Stimulated activated CD4-positive, alpha-beta T cell treated with anti-CD3 and anti-CD28 coated beads, Interleukin-1b, Interleukin-23, amount 100 ng/mL, for 24 hours (primary cell): Measurements from ENCODE around the gene ALDH3B1.

Source experiments
- DNase-seq, 4 experiments: peaks; one replicate each; pipeline ENCODE4 v3.0.0-alpha.2; 2020; ENCODE audit warnings: low read depth in 4 of 4, low spot score in 1 of 4

Gene ALDH3B1

DNA sequence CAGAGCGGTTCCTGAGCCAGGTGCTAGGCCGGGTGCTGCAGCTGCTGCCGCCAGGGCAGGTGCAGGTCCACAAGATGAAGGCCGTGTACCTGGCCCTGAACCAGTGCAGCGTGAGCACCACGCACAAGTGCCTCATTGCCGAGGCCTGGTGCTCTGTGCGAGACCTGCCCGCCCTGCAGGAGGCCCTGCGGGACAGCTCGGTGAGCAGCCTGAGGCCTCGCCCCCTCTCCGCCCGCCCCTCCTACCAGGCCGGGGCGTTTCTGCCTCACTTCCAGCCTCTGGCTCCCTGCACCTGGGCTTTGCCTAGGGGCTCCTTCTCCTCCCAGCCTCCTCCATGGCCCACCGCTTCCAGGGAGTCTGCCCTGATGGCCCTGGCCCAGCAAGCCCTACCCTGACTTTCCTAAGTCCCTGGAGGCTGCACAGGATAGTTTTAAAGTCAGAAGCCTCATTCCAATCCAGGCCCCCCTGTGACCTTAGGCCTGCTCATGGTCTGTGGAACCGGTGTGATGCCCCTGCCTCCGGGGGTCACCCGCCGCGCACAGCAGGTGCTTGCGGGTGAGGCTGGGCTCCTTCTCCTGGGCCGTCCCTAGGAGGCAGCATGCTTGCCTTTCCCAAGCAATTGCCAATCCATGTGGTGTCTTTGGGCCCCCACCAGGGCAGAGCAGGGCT is 34.2 kb downstream of the ALDH3B1 start:
- no peak for DNase-seq

DNA sequence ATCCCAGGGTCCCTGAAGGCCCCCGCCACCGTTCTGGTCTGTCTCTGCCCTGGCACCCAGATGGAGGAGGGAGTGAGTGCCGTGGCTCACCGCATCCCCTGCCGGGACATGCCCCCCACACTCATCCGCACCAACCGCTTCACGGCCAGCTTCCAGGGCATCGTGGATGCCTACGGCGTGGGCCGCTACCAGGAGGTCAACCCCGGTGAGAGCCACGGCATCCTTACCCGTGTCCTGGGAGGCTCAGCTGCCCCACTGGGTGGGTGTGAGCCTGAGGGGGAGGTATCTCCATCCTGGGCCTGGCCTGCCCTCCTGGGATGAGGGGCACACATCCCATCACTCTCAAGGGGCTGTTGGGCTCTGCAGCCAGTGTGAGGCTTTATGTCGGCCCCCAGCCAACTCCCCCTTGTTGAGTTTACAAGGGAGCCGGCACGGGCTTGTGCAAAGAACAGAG is 34.8 kb downstream of the ALDH3B1 start:
- no peak for DNase-seq

DNA sequence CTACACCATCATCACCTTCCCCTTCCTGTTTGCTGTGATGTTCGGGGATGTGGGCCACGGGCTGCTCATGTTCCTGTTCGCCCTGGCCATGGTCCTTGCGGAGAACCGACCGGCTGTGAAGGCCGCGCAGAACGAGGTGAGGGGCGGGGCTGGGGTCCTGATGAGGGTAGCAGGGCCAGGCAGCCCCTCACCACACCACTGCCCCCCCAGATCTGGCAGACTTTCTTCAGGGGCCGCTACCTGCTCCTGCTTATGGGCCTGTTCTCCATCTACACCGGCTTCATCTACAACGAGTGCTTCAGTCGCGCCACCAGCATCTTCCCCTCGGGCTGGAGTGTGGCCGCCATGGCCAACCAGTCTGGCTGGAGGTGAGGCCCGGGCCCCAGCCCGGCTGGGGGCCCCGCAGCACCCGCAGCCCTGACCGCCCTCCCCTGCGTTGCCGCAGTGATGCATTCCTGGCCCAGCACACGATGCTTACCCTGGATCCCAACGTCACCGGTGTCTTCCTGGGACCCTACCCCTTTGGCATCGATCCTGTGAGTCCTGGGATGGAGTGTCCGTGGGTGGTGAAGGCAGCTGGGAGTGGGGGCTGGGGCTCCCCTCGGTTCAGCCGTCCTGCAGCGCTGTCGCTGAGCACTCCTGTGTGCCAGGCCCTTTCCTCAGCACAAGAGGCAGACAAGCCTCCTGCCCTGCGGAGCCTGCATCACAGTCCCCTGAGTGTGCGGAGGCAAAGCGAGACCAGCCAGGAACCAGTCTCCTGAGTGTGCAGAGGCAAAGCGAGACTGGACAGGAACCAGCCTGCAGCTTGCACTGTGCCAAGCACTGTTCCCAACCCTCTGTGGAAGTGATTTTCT is 37.5 kb downstream of the ALDH3B1 start:
- no peak for DNase-seq

DNA sequence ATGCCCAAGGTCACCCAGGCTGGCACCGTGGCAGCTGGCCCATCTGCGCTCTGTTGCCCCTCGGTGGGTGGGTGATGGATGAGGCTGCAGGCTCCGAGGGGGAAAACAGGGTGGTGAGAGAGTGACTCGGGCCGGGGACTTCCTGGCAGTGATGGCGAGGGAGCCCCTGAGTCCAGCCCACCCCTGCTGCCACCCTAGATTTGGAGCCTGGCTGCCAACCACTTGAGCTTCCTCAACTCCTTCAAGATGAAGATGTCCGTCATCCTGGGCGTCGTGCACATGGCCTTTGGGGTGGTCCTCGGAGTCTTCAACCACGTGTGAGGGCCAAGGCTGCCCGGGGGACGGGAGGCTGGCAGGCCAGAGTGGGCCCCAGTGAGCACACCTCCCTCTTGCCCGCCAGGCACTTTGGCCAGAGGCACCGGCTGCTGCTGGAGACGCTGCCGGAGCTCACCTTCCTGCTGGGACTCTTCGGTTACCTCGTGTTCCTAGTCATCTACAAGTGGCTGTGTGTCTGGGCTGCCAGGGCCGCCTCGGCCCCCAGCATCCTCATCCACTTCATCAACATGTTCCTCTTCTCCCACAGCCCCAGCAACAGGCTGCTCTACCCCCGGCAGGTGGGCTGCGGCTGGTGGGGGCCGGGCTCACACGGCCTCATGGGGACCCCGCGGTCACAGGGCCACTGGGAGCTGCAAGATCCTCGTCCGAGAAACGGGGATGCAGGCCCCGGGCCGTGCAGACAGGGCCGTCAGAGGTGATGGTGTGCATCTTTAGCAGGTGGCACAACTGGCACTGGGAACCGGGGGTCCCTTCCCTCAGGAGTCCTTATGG is 38.8 kb downstream of the ALDH3B1 start:
- no peak for DNase-seq

DNA sequence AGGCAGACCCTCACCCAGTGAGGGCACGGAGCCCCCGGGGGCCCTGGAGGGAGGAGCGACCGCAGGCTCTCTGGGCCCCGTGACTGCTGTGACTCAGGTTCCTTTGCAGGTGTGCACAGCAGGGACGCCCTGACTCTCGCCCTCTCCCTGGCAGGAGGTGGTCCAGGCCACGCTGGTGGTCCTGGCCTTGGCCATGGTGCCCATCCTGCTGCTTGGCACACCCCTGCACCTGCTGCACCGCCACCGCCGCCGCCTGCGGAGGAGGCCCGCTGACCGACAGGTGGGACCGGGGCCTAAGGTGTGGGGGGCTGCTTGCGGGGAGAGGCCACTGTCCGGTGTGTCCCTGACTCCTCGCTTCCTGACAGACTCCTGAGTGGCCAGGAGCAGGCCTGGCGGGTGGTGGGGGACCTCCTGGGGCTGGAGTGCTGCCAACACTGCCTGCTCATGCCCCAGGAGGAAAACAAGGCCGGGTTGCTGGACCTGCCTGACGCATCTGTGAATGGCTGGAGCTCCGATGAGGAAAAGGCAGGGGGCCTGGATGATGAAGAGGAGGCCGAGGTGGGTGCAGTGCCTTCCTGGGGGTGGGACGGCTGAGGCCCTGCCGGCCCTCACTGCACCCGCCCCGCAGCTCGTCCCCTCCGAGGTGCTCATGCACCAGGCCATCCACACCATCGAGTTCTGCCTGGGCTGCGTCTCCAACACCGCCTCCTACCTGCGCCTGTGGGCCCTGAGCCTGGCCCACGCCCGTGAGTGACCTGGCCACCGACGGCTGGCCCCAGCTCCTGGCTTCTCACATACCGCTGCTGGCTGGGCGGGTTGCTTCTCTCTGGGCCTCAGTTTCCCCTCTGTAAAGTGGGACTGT is 39.6 kb downstream of the ALDH3B1 start:
- no peak for DNase-seq

DNA sequence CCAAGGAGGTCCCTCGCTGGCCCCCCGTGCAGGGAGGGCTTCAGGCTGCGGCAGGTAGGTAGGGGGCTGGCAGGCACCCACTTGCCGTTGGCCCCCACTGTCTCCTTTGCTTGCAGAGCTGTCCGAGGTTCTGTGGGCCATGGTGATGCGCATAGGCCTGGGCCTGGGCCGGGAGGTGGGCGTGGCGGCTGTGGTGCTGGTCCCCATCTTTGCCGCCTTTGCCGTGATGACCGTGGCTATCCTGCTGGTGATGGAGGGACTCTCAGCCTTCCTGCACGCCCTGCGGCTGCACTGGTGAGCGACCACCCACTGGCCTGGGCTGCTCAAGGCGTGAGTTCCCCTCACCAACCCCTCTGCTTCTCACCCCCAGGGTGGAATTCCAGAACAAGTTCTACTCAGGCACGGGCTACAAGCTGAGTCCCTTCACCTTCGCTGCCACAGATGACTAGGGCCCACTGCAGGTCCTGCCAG is 40.3 kb downstream of the ALDH3B1 start:
- DNase-seq: no peak

DNA sequence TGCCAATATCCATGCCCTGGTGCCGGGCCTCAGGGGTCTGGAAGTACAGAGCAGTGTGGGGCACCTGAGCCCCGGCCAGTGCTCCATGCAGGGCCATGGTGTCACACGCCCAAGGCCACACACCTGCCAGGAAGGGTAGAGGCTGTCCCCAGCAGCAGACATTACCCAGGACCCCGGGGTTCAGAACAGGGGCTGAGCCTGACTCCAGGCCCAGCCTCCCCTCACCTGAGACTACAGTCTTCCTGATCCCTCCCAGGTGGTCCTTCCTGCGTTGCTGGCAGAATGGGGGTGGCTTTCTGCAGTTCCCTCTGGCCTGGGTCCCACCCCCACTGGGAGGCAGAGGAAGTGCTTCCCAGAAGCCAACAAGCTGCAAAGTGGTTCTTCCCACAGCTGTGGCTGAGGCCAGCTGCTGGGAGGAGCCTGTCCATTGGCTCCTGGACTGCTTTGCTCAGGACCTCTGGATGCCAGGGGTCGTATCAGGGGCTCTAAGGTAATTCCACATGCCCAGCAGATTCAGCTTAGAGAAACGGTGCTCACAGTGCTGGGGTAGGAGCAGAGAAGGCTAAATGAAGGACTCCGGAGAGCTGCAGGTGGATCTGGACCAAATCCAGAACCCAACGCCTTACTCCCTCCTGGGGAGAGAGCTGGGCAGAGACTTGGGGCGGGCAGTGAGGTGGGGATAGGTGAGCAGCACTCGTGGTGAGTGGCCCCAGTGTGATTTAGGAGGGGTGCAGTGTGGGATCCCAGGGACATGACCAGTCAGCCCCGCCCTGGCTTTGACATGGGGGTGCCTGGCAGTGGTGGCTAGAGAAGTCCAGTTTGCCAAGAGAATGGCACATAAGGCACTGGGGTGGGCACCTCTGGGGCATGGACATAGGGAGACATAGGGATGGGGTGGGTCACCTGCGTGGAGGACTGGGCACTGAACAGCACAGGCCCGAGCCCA is 41.3 kb downstream of the ALDH3B1 start:
- DNase-seq: no peak

DNA sequence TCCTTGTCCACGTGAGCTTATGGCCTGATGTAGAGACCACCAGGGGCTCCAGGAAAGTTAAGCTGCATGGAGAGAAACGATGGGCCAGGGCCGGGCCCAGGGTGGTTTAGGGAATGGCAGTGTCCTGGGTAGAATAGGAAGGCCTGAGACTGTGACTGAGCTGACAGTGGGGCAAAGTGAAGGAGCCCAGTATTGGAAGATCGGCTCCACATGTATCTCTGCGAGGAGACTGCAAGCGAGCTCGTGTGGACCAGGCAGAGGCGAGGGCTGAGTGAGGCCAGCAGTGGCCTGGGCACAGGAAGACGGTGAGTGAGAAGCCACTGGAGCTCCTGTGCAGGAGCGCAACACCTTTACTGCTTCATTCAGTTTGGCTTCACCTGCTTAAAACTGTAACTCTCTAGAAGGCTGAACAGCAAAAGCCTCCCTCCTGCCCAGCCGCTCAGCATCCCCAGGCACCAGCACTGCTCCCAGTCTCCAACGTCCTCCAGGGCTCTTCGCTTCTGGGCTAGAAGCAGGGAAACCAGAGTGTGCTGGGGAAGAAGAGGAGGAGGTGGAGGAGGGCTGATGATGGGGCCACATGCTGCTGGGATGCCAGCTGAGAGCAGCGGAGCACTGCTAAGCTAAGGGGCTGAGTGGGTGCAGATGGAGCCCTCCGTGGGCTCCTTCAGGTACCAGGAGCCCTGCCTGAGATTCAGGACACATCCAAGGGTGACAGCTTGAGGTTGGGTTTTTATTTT is 42.2 kb downstream of the ALDH3B1 start:
- DNase-seq: no peak

DNA sequence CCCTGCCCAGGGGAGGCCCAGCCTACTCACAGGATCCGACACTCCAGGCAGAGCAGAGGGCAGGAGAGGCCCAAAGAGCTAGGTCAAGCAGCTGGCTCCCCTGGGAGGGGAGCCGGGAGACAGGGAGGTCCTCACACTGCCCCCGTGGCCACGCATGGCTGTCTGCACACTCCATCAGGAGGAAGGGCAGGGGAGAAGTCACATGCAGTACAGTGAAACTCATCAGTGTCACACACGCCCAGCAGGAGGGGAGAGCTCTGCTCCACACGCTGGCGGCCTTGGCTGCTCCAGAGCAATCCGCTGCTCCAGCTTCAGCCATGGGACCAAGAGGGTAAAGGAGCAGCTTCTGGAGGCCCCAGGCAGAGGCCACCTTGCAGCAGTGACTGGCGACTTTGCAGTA is 43.0 kb downstream of the ALDH3B1 start:
- DNase-seq: no peak

DNA sequence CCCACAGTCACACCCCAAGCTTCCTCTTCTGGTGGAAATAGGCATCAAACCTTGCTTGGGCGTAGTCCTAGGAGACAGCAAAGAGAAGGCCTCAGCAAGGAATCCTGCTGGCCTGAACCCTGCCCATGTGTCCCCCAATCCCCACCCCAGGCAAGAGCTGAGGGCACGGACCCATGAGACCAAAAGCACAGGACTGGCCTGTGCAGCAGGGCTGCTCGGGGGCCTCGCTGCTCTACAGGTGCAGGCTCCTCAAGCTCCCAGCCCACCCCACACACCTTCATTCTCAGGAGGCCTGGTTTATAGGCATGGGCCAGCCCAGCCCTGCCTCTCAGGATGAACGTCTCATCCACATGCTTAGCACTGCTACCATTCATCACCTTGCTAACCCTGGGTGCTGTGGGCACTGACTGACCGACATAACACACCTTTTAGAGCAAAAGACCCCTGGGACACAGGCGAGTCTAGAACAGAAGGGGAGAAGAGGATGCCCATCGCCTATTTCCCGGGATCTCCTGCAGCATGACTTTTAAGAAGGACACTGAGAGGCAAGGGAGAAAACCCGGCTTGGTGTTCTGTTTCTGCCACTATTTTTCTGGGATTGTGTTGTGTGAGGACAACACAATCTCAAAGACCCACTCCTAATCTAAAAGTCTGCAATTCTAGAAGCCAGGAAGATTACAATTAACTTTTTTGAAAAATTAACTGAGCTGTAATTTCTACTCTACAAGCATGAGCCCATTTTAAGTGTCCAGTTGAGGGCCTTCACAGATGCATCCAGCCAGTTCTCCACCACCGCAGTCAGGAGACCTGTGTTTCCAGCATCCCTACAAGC is 44.1 kb downstream of the ALDH3B1 start:
- no peak for DNase-seq

DNA sequence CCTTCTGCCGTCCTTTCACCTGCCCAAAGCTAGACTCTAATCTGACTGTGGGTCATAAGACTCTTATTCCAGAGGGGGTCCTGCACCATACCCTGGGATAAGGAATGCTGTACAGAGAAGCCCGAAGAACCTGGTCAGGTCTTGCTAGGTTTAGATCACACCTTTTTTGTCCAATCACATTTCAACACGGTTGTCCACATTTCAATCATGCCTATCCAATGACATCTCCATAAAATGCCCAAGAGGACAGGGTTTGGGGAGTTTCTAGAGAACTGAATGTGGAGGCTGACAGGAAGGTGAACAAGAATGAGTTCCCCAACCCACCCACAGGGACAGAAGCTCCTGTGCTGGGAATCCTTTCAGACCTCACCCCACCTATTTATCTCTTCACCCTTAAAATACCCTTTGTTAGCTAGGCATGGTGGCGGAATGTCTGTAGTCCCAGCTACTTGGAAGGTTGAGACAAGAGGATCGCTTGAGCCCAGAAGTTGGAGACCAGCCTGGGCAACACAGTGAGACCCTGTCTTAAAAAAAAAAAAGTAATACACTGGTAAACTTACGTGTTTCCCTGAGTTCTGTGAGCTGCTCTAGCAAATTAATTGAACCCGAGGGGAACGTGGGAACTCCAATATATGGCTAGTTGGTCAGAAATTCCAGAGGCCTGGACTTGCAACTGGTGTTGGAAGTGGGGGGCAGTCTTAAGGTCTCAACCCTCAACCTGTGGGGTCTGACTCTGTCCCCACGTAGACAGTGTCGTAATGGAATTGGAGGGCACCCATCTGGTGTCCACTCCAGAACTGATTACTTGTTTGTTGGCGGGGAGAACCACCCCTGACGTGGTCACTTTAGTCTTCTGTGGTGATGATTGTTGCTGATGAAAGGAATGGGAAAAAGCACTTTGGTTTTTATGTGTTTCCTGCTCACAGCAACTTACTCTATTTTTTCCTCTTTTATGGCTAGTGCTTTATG is 46.5 kb downstream of the ALDH3B1 start:
- no peak for DNase-seq

DNA sequence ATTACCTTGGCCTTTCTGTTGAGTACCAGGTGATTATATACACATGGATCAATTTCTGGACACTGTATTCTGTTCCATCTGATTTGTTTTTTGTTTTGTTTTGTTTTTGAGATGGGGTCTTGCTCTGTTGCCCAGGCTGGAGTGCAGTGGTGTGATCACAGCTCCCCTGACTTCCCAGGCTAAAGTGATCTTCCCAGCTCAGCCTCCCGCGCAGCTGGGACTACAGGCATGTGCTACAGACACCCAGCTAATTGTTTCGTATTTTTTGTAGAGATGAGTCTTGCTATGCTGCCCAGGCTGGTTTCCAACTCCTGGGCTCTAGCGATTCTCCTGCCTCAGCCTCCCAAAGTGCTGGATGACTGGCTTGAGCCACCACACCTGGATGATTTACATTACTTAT is 47.7 kb downstream of the ALDH3B1 start:
- no peak for DNase-seq

DNA sequence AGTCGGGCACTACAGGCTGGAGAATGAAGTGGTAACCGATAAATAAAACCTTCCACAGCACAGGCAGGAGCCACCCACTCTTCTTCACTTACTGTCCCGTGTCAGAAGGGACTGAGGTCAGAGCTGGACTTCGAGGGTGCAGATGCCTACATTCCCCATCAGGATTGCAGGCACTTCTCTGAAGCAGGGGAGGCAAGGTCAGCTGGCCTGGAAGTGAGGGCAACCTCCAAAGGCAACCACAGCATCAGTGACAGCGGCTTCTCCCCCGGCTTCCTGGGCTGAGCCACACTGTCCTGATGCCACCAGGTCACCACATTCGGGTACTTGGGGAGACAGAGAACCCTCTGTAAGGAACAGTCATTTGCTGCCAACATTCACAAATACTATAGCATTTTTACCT is 51.4 kb downstream of the ALDH3B1 start:
- no peak for DNase-seq

DNA sequence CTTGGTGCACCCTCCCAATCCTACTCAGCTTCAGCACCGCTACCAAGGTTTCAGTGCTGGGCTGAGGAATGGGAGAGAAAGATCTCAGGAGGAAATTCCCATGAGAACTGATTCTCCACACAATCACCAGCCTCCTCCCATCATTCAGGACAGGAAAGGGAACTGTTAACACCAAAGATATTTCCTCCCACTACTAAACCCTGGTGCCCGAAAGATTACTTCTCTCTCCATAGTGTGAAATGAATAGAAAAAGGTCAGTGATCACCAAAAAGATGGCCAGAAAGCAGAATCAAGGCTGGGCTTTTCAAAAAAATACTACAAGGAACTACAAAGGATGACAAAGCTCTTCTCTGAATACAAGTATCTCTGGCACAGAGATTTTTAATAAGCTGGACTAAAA is 54.8 kb downstream of the ALDH3B1 start:
- no peak for DNase-seq

DNA sequence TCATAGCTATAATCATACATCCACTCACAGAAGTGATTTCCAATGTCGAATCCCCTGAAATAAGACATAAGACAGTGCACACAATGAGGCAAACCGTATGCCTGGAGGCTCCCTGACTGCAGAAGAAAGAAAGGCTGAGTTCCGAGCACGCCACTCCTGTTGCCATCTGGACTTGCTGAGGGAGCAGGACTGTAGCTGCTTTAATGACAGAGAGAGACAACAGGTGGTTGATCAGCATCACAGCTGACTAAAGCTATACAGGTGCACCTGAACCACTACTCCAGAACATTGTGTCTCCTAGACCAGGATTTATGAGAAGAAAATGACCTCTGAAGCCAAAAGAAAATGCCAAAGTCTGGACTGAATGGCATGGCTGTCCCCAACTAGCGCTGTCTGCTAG is 55.7 kb downstream of the ALDH3B1 start:
- no peak for DNase-seq

DNA sequence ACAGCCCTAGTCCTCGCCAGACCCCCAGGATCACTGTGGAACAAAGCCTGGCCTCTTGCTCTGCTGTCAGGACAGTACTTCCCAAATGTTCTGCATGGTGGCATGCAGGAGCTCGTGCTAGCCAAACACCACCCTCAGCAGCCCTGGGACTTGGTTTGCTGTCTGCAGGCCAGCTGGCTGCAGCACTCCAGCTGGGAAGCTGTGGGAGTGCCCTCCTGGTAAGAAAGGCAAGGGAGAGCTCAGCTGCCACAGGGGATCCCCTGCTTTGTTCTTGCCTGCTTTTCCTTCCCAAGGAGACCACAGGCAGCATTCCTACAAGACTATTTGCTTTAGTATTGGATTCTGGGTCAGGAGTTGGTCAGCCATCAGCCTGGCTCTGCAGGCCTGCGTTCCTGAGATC is 56.6 kb downstream of the ALDH3B1 start:
- DNase-seq: no peak

DNA sequence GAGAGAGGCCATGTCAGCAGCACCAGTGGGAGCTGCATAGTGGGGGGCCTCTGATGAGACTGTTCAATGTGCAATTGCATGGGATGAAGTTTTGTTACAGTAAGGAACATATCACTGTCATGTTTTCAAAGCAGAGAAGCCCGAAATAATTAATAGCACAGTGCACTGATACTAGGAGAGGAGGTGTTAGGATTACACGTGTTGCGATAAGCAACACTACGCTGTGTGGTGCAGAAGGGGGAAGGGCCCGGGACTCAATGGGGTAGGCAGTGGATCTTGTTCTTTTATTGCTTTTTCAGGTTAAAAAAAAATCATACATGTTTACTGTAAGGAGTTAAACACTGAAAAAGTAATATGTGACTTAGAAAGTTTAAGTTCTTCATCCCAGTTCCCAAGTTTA is 57.9 kb downstream of the ALDH3B1 start:
- DNase-seq: no peak
